Pancreas (tissue), 10 donors: Measurements from ENCODE around the gene KMT5B. TPM values are rescaled to one million over a fixed set of nuclear protein-coding genes. Genes with fewer than 3 reads are reported as not detected.

Experiments used
- ATAC-seq, 4 donors: fragments of 200-7000 bp; cut with Tn5 transposase; one replicate each; pipeline versions ENCODE4 v1.8.0 to v1.9.1; 2020; ENCODE audit warnings: mild to moderate bottlenecking in 4 of 4, moderate library complexity in 4 of 4
- DNase-seq, 6 donors: peaks; one replicate each; pipeline ENCODE4 v3.0.0-alpha.2; 2020
- FAIRE-seq: peaks from 2 replicates; lab custom pipeline; 2012; peaks lifted over from hg19 to GRCh38; lab: Jason Lieb, UNC
- H3K27ac ChIP-seq, 4 donors: fragments of 200-600 bp; sonication (generic); 1 replicate in 3 of 4; 2 replicates in 1 of 4; pipeline versions ENCODE4 v1.5.0 to v1.8.0; 2020
- H3K27me3 ChIP-seq, 4 donors: fragments of 200-600 bp; one replicate each; pipeline ENCODE4 v1.8.0; 2021
- H3K36me3 ChIP-seq, 3 donors: fragments of 200-600 bp; sonication (generic) in 1 of 3; one replicate each; pipeline versions ENCODE4 v1.5.0 to v1.8.0; 2020 to 2021
- H3K4me1 ChIP-seq, 3 donors: fragments of 200-600 bp; one replicate each; pipeline ENCODE4 v1.8.0; 2021
- H3K4me3 ChIP-seq, 4 donors: fragments of 200-600 bp; sonication (generic) in 2 of 4; one replicate each; pipeline versions ENCODE4 v1.5.0 to v1.8.0; 2020 to 2021
- H3K9me3 ChIP-seq, 4 donors: fragments of 200-600 bp; one replicate each; pipeline ENCODE4 v1.8.0; 2021
- CTCF ChIP-seq, 4 donors: fragments of 200-600 bp; sonication (generic) in 3 of 4; IDR thresholded peaks; one replicate each; pipeline versions ENCODE4 v1.5.0 to v1.8.0; 2021; ENCODE audit warnings: antibody characterized with exemption in 4 of 4
- WGBS, 2 donors: extraction: QIAGEN DNeasy Blood & Tissue Kit; methylation state at CpG; one replicate each; pipeline ENCODE4 v1.1.7; 2013; 5-methylcytosine and 5-hydroxymethylcytosine counted together
- intact Hi-C, 3 donors: fragments of 100-400 bp; cut with DNase I; formaldehyde crosslinking; loops; one replicate each; pipeline versions ENCODE4 v1.11.1 to v1.14.2; 2022
- polyA plus RNA-seq, 2 donors: library from polyadenylated mRNA; stranded (reverse); fragments of 200-250 nt; gene quantifications; one replicate each; pipeline ENCODE4 v1.2.3, GENCODE V29; 2013
- total RNA-seq, 6 donors: library from RNA; stranded (reverse); fragmentation: NEBNext Ultra II Directional in 4 of 6; extraction: Animal tissue kit (Norgen Biotek cat#: 25700) in 4 of 6; gene quantifications; one replicate each; pipeline versions ENCODE4 v1.2.1 to v1.2.4, GENCODE V29; 2021 to 2023
- donor health status: healthy with polysubstance abuse.
- donor health status: DM: no; HTN: no; CAD: no; lungs with moderate emphysema.
- donor health status: DM: no; HTN: no; CAD: no.
- donor health status: control.
- donor health status: control.
- donor health status: Bipolar disorder and iron deficiency.
- donor health status: DM: yes; HTN: yes; CAD: no.
- donor health status: DM: no; HTN: no; CAD: no.
- donor health status: DM: no; HTN: no; CAD: no.
- donor health status: DM: yes; HTN: yes; CAD: no.

Gene KMT5B
- total and polyA plus RNA-seq, 8 donors, result 12.8 to 30.8 (median 22.6) TPM

- DNase-seq, result no peak
- FAIRE-seq, result no peak
- intact Hi-C loops, result loop anchor here in 1 of 3 donors (10.0 kb wide), 1 partner anchor 51 kb away; no protein-coding TSS in a partner anchor
- peak in 1 of 4 donors; percentile 33 for ATAC-seq
- TF ChIP-seq CTCF (IDR thresholded peaks at IDR 0.05), result no peak
- Histone ChIP-seq H3K4me3 (no peak overlapping the region), H3K27ac (no peak overlapping the region), H3K36me3 (peaks cover 0 to 13% (median 0%) of the 10 kb centered on the region in 3 donors), H3K27me3 (no peaks in the 10 kb centered on the region), H3K4me1 (peaks cover 0 to 19% (median 9%) of the 10 kb centered on the region in 3 donors), H3K9me3 (no peaks in the 10 kb centered on the region)
- WGBS, 2 donors, result 40 to 45% methylated on average over 8 of the region's 8 CpGs
These were observed 59.4 kb downstream of the KMT5B start for GRCh38 chr11:68153742-68154141.

GRCh38 chr11:68150037-68150436, 63.1 kb downstream of the KMT5B start:
- peak overlapping the region; percentile 4 to 52 (median 37) for H3K27ac ChIP-seq
- intact Hi-C loops, result loop anchor here in 1 of 3 donors (10.0 kb wide), 1 partner anchor 55 kb away; no protein-coding TSS in a partner anchor
- TF ChIP-seq CTCF (IDR thresholded peaks at IDR 0.05), result no peak
- ATAC-seq (peak; percentile 36 to 54 (median 46)), DNase-seq (peak; percentile 72 to 85 (median 82)), FAIRE-seq (no peak)
- WGBS, 2 donors, result 7 to 17% methylated on average over 7 of the region's 7 CpGs
- H3K4me1 ChIP-seq, result peaks cover 23 to 44% (median 32%) of the 10 kb centered on the region in 3 donors
- no peak overlapping the region for H3K4me3 ChIP-seq
- H3K9me3 ChIP-seq, result no peaks in the 10 kb centered on the region
- H3K27me3 ChIP-seq, result no peaks in the 10 kb centered on the region
- H3K36me3 ChIP-seq, result no peaks in the 10 kb centered on the region

- intact Hi-C loops, result no loop called here
- WGBS, 2 donors, result 84 to 88% methylated on average over 6 of the region's 6 CpGs
- peak overlapping the region in 2 of 4 donors; percentile 45 to 52 for H3K27ac ChIP-seq
- H3K36me3 ChIP-seq, result no peaks in the 10 kb centered on the region
- no peak for TF ChIP-seq CTCF (IDR thresholded peaks at IDR 0.05)
- FAIRE-seq, result no peak
- no peaks in the 10 kb centered on the region for H3K27me3 ChIP-seq
- H3K4me3 ChIP-seq, result no peak overlapping the region
- H3K9me3 ChIP-seq, result no peaks in the 10 kb centered on the region
- ATAC-seq, result no peak
- DNase-seq, result no peak
- peaks cover 23 to 44% (median 32%) of the 10 kb centered on the region in 3 donors for H3K4me1 ChIP-seq
These were observed 63.7 kb downstream of the KMT5B start for GRCh38 chr11:68149417-68149816.

- TF ChIP-seq CTCF (IDR thresholded peaks at IDR 0.05), result no peak
- intact Hi-C loops, result no loop called here
- no peak for DNase-seq
- no peak for ATAC-seq
- Histone ChIP-seq H3K4me3 (no peak overlapping the region), H3K4me1 (peaks cover 23 to 44% (median 32%) of the 10 kb centered on the region in 3 donors), H3K9me3 (no peaks in the 10 kb centered on the region), H3K36me3 (no peaks in the 10 kb centered on the region), H3K27ac (no peak overlapping the region), H3K27me3 (no peaks in the 10 kb centered on the region)
- FAIRE-seq, result no peak
- WGBS, 2 donors, result 95 to 96% methylated on average over 7 of the region's 7 CpGs
These were observed 64.2 kb downstream of the KMT5B start for GRCh38 chr11:68148879-68149278.

- Histone ChIP-seq H3K4me1 (peaks cover 23 to 46% (median 32%) of the 10 kb centered on the region in 3 donors), H3K4me3 (no peak overlapping the region), H3K9me3 (no peaks in the 10 kb centered on the region), H3K27ac (no peak overlapping the region), H3K36me3 (no peaks in the 10 kb centered on the region), H3K27me3 (no peaks in the 10 kb centered on the region)
- FAIRE-seq (no peak), DNase-seq (peak in 2 of 6 donors; percentile 36 to 55), ATAC-seq (no peak)
- 90 to 91% methylated on average over 18 of the region's 18 CpGs for WGBS, 2 donors
- no peak for TF ChIP-seq CTCF (IDR thresholded peaks at IDR 0.05)
- intact Hi-C loops, result no loop called here
These were observed 64.9 kb downstream of the KMT5B start for GRCh38 chr11:68148071-68148805.
